ENCODE data around the gene FASTKD1. TPM values are rescaled to one million over a fixed set of nuclear protein-coding genes. Genes with fewer than 3 reads are reported as not detected.
"Not testable (repeated sequence)": the region's sequence is repeated elsewhere in the genome, so short reads cannot be mapped to it uniquely, and the experiment has no call there.

Gene FASTKD1
- total RNA-seq, 2 experiments from 2014 or later, result 55.4 to 60.2 TPM

GRCh38 chr2:169528271-169528701, 45.4 kb downstream of the FASTKD1 start:
- H3K27me3 Mint-ChIP-seq, result no peaks in the 10 kb centered on the region
- no peak overlapping the region for H3K27ac Mint-ChIP-seq
- TF ChIP-seq CTCF (IDR thresholded peaks at IDR 0.05), result peak; percentile 83
- ChIA-PET CTCF (interaction anchor here (0.6 to 1.8 kb wide), 26 partner anchors 8 to 414 kb away, joined by 3 to 9 read pairs (median 4); partner anchors contain the start of genes BBS5 and KLHL41), POLR2A (interaction anchor here (1.3 kb wide), 1 partner anchor 57 kb away, joined by 3 read pairs; no protein-coding TSS in a partner anchor)
- ATAC-seq, result peak; percentile 97
- no peaks in the 10 kb centered on the region for H3K9me3 Mint-ChIP-seq
- H3K4me1 Mint-ChIP-seq (ENCODE audit: low read depth), result no peaks in the 10 kb centered on the region
- no peak overlapping the region for H3K4me3 Mint-ChIP-seq
- DNase-seq, result peak; percentile 88
- H3K36me3 Mint-ChIP-seq (ENCODE audit: low read depth), result peaks cover 4% of the 10 kb centered on the region
- intact Hi-C loops (cut with micrococcal nuclease), result loop anchor here (5.0 kb wide), 1 partner anchor 399 kb away; no protein-coding TSS in a partner anchor

GRCh38 chr2:169526451-169526850, 47.2 kb downstream of the FASTKD1 start:
- Mint-ChIP-seq H3K36me3 (ENCODE audit: low read depth) (peaks cover 1% of the 10 kb centered on the region), H3K4me1 (ENCODE audit: low read depth) (no peaks in the 10 kb centered on the region), H3K27me3 (no peaks in the 10 kb centered on the region), H3K9me3 (no peaks in the 10 kb centered on the region), H3K27ac (no peak overlapping the region), H3K4me3 (no peak overlapping the region)
- no peak for ATAC-seq
- DNase-seq, result no peak
- CTCF ChIA-PET, result interaction anchor here (0.8 kb wide), 1 partner anchor 188 kb away, joined by 3 read pairs; no protein-coding TSS in a partner anchor
- intact Hi-C loops (cut with micrococcal nuclease), result loop anchor here (5.0 kb wide), 1 partner anchor 401 kb away; no protein-coding TSS in a partner anchor
- TF ChIP-seq CTCF (IDR thresholded peaks at IDR 0.05), result no peak
- POLR2A ChIA-PET, result no interaction called here

GRCh38 chr2:169525434-169525833, 48.2 kb downstream of the FASTKD1 start:
- TF ChIP-seq CTCF (IDR thresholded peaks at IDR 0.05), result no peak
- Mint-ChIP-seq H3K4me3 (no peak overlapping the region), H3K27ac (no peak overlapping the region), H3K9me3 (no peaks in the 10 kb centered on the region), H3K27me3 (no peaks in the 10 kb centered on the region), H3K4me1 (ENCODE audit: low read depth) (no peaks in the 10 kb centered on the region), H3K36me3 (ENCODE audit: low read depth) (peaks cover 1% of the 10 kb centered on the region)
- ATAC-seq (no peak), DNase-seq (no peak)
- POLR2A ChIA-PET, result no interaction called here
- CTCF ChIA-PET, result no interaction called here
- intact Hi-C loops (cut with micrococcal nuclease), result loop anchor here (5.0 kb wide), 1 partner anchor 402 kb away; no protein-coding TSS in a partner anchor

DNA sequence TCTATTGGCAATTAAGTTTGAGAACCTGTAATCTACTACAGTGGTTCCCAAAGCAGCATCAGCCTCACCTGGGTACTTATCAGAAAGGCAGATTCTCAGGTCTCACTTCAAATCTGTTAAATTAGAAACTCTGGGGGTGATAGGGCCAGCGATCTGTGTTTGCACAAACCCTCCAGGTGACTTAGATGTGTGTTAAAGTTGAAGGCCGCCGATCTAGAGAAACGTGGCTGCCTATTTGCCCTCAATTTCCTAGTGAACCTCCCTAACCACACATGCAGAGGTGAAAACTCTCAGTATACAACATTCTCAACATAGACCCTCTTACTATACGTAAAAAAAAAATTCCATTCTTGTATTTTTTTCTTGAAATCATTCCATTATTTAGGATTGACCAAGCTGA, 50.0 kb downstream of the FASTKD1 start:
- ChIA-PET CTCF (no interaction called here), POLR2A (interaction anchor here (0.6 kb wide), 1 partner anchor 180 kb away, joined by 4 read pairs; no protein-coding TSS in a partner anchor)
- H3K9me3 Mint-ChIP-seq, result no peaks in the 10 kb centered on the region
- H3K4me3 Mint-ChIP-seq, result no peak overlapping the region
- no peak overlapping the region for H3K27ac Mint-ChIP-seq
- ATAC-seq (no peak), DNase-seq (no peak)
- intact Hi-C loops (cut with micrococcal nuclease), result no loop called here
- no peaks in the 10 kb centered on the region for H3K36me3 Mint-ChIP-seq (ENCODE audit: low read depth)
- H3K27me3 Mint-ChIP-seq, result no peaks in the 10 kb centered on the region
- no peak for TF ChIP-seq CTCF (IDR thresholded peaks at IDR 0.05)
- H3K4me1 Mint-ChIP-seq (ENCODE audit: low read depth), result no peaks in the 10 kb centered on the region

DNA sequence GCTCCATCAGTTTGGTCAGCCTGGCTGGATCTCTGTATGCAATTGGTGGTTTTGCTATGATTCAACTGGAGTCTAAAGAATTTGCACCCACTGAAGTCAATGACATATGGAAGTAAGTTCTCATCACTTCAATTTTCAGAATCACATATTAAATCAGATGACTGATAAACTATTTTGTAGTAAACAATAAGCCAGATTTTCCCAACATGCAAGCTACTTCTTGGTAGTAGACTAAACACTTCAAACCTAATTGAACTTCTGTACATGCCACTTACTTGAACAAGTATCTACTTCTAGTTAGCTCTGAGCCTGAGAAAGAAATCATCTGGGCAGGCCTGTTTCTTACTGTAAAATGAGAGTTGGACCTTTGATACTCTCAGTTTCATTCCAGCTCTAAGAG, 52.8 kb downstream of the FASTKD1 start:
- H3K27ac Mint-ChIP-seq, result no peak overlapping the region
- no peaks in the 10 kb centered on the region for H3K36me3 Mint-ChIP-seq (ENCODE audit: low read depth)
- ATAC-seq (no peak), DNase-seq (no peak)
- no peaks in the 10 kb centered on the region for H3K9me3 Mint-ChIP-seq
- no peaks in the 10 kb centered on the region for H3K27me3 Mint-ChIP-seq
- H3K4me3 Mint-ChIP-seq, result no peak overlapping the region
- H3K4me1 Mint-ChIP-seq (ENCODE audit: low read depth), result no peaks in the 10 kb centered on the region
- intact Hi-C loops (cut with micrococcal nuclease), result no loop called here
- ChIA-PET CTCF (interaction anchor here (2.1 kb wide), 1 partner anchor 42 kb away, joined by 6 read pairs; the partner anchor contains the start of gene BBS5), POLR2A (interaction anchor here (0.7 to 1.1 kb wide), 2 partner anchors 22 to 42 kb away, joined by 3 to 4 read pairs; no protein-coding TSS in a partner anchor)
- TF ChIP-seq CTCF (IDR thresholded peaks at IDR 0.05), result no peak

DNA sequence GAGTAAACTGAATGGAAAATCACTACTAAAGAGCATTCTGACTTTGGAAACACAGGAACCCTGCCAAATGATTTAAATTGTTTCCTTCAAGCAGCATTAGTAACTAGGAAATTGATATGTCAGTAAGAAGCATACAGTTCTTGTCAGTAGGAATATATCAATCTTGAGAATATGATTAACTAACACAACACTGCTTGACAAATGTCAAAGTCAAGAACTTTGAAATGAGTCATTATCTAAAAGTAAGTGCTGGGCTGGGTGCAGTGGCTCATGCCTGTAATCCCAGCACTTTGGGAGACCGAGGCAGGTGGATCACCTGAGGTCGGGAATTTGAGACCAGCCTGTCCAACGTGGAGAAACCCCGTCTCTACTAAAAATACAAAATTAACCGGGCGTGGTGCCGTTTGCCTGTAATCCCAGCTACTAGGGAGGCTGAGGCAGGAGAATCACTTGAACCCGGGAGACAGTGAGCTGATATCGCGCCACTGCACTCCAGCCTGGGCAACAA, 57.1 kb downstream of the FASTKD1 start:
- H3K27me3 Mint-ChIP-seq; DNase-seq; H3K4me3 Mint-ChIP-seq; intact Hi-C loops (cut with micrococcal nuclease); H3K9me3 Mint-ChIP-seq; H3K36me3 Mint-ChIP-seq (ENCODE audit: low read depth); H3K4me1 Mint-ChIP-seq (ENCODE audit: low read depth); H3K27ac Mint-ChIP-seq; ATAC-seq: not testable (repeated sequence)
- ChIA-PET POLR2A (interaction anchor here (0.8 kb wide), 1 partner anchor 19 kb away, joined by 3 read pairs; no protein-coding TSS in a partner anchor), CTCF (interaction anchor here (1.4 kb wide), 1 partner anchor 11 kb away, joined by 4 read pairs; no protein-coding TSS in a partner anchor)

DNA sequence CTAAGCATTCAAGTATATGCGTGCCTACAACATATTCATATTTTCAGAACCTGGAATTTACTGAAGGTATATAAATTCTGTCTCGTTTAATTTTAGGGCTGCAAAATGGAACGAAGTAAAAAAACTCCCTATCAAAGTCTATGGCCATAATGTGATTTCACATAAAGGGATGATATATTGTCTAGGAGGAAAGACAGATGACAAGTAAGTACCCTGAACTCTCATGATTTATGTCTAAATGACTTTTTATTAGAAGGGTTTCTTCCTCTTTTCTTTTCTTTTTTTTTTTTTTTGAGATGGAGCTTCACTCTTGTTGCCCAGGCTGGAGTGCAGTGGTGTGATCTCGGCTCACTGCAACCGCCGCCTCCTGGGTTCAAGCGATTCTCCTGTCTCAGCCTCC, 58.9 kb downstream of the FASTKD1 start:
- ATAC-seq; H3K4me3 Mint-ChIP-seq; POLR2A ChIA-PET; H3K36me3 Mint-ChIP-seq (ENCODE audit: low read depth); H3K9me3 Mint-ChIP-seq; H3K4me1 Mint-ChIP-seq (ENCODE audit: low read depth); H3K27me3 Mint-ChIP-seq; H3K27ac Mint-ChIP-seq; CTCF ChIA-PET; DNase-seq; intact Hi-C loops (cut with micrococcal nuclease): not testable (repeated sequence)
